Measurements from ENCODE around the gene PPP1R14D.
A peak's percentile ranks its signal among the peaks of the same experiment; 100 is the strongest.

The PPP1R14D gene

DNA sequence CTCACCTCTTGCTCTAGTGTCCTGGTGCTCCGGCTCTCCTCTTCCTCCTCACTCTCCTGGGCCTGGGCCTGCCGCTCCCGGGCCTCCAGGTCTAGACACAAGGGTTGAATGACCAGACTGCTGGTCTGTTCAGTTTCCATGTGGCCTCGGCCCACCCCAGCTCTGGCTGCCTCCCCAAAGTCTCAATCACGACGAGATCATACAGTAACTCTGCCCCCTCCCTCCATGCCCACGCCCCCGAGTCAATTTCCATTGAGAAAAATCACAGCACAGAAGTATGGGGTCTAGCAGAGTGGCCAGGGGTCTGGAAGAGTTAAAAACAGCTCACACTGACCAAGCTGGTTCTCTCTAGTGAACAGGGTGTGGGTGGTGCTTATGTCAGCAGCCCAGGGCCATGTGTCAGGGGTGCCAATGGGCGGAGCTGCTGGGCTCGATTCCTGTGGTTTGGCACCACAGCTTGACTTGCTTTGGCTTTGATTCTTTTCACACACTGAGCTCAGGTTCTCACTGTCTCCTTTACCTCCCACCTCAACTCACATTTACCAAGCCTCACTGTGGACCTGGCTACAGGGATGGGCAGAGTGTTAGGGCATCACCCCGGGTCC is 51.9 kb downstream of the PPP1R14D start:
- DNase-seq, result peak; percentile 46

DNA sequence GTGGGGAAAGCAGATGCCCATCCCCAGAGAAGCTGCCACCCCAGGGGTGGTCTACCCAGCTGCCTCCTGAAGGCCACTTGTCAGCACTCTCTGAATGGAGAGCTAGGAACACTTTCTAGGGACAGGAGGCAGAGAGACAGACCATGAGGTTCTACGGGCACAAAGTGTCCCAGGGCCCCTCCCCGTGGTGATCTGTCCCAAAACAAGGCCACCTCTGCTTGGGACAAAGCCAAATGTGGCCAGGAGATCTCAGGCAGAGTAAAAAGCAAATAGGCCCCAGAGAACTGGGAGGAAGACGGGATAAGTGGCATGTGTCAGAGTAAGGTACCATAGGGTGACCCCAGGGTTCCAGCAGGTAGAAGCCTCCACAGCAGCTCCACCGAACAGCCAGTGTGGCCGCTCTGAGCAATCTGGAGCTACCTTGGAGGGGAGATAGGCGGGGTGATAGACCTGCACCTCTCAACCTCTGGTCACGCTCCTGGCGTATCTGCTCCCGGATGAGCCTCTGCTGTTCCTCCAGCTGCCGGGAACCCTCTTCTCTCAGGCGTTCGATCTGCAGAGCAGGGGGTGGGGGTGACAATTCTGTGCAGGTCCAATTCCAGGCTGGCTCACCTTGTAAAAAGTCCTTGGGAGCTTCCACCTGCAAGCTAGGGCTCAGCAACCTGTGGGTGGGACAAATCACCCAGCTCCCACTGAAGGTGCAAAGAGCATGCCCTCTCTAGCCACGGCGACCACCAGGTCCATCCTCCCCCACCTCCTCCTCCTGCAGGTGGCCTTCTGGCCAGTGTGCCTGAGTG is 52.6 kb downstream of the PPP1R14D start:
- DNase-seq, result no peak

DNA sequence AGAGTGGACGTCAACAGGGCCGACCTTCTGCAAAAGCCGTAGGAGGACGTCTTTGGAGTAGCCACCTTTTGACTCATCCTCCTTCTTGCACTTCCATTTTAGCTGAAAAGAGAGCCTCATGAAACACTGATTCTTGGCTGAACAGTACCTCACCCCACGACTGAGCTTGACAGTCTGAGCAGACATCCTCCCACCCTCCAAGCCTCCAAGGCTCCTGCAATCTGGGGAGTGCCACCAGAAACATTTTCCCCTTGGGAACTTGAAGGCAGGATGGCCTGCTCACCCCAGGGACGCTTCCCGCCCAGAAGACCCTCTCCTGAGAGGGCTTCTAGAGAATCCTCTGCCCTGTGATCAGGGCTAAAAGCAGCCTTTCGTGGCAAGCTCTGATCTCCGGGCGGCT is 53.5 kb downstream of the PPP1R14D start:
- DNase-seq, result no peak

DNA sequence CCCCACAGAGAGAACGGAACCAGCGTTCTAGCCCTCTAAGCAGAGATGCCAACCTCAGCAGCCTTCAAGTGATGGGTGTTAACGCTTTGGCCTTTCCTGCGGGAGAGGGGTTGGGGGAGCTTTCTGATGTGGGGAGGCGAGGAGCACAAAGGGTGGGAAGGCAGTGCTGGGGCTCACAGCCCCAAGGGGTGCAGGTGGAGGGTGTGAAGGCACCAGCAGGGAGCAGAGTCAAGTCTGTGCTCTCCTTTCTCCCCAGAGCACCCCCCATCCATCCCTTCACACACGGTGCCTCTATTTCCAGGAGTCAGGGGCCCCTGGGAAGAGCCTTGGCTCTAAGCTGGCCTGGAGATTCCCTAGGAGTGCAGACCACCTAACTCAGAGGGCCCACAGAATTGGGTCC is 54.6 kb downstream of the PPP1R14D start:
- DNase-seq, result no peak

DNA sequence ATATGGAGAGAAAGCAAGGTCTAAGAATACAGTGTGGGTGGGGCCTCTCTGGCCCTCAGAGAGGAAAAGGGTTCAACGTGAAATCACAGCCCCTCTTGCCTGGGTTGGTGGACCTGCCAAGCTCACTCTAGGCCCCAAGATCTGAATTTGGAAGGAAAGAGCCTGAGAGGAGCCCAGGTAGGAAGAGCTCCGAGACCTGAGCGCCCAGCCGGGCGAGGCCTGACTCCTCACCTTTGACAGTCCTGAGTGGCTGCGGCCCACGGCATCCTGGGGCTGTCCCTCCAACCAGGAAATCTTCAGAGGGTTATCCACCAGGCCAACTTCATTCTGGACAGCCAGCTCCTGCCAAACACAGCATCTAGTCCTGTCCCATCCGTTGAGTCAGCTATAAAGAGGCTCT is 55.0 kb downstream of the PPP1R14D start:
- no peak for DNase-seq

DNA sequence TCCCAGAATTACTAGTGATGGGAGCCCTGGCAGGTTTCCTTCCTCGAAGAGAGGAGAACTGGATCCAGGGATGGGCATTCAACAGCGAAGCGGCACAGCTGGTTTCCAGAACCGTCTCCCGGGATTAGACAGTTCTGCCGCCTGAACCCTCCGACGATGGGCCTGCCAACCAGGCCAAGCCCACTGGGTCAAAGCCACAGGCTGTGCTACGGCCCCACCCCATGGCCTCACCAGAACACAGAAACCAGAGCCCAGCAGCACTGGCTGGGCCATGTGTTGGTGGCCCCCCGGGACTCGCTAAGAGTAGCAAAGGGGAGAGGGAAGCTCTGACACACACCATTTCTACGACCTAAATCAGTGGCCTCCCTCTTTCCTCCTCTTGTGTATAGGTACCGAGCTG is 56.5 kb downstream of the PPP1R14D start:
- DNase-seq, result no peak

DNA sequence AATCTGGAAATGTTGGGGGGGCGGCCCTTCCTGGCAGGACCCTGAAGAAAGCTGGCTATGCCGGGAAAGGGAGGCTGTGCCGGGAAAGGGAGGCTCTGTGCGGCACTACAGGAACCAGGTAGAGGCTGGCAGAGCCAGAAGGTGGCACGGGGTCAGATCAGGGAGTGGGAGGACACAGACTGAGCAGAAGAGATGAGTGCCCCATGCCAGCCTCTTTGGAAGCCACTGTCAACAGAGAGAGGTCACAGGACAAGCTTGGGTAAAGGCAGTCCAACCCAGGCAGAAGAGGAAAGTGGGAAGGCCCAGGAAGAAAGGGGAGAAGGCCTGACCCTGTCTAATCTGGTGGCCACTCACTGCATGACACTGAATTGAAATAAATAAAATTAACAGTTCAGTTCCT is 57.3 kb downstream of the PPP1R14D start:
- no peak for DNase-seq

DNA sequence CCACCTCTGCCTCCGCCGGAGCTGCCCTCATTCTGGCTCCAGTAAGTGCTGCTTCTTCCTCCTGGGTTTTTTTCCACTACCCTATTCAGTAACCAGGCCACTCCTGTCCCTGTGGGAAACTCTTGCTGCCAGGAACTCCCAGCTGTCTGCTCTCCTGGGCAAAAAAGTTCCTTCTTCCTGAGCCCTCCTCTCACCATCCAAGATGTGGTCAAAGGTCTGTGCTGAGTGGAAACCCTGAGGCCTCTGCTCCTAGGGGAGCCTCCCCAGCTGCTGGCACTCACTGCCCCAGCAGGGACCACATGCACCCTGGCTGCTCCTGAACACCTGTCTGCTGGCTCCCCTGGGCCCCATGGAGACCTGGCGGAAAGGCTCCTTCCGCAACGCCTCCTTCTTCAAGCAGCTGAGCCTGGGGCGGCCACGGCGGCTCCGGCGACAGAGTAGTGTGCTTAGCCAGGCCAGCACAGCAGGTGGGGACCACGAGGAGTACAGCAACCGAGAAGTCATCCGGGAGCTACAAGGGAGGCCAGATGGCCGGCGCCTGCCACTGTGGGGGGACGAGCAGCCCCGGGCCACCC is 58.3 kb downstream of the PPP1R14D start:
- DNase-seq, result no peak

DNA sequence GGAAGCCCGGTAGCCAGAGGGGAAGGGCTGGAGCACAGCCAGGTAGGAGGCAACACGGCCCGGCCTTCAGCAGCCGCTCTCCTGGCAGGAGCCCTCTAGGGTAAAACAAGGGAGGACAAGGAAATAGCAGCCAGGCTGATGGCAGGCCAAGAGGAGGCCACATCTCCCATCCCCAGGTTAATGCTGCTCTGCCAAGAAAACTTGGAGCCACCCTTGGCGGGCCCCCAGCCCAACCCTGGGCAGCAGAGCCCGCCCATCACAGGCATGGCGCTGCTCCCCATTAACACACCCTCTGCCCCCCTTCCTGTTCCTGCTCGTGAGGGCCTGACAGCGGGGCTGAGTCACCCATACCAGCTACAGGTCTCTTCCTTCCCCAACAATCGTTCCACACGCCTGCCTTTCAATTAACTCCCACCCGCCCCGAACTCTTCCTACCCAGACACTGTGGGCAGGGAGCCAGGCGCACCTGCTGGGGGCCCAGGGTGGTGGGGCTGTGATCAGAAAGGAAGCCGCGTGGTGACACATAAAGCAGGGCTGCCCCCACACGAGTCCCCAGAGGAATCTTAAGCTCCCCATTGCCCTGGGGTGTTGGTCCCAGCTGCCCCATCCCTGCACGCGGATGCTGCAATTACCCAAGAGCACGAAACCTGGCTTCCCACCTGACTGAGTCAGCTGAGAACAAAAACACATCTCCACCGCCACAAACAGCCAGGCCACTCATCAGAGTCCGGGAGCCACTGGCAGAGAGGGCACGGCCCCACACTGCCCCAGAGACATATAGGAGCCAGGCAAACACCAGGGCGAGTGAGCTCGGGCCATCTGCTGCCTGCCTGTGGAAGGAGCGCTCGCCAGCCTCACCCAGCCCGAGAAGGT is 59.0 kb downstream of the PPP1R14D start, which contains the start of gene C15orf62:
TSS of gene C15orf62 (plus strand) at position 707 of the 873 bp plus-strand sequence. CDS start 516 bp downstream, outside the sequence.
- DNase-seq, result peak; percentile 66

DNA sequence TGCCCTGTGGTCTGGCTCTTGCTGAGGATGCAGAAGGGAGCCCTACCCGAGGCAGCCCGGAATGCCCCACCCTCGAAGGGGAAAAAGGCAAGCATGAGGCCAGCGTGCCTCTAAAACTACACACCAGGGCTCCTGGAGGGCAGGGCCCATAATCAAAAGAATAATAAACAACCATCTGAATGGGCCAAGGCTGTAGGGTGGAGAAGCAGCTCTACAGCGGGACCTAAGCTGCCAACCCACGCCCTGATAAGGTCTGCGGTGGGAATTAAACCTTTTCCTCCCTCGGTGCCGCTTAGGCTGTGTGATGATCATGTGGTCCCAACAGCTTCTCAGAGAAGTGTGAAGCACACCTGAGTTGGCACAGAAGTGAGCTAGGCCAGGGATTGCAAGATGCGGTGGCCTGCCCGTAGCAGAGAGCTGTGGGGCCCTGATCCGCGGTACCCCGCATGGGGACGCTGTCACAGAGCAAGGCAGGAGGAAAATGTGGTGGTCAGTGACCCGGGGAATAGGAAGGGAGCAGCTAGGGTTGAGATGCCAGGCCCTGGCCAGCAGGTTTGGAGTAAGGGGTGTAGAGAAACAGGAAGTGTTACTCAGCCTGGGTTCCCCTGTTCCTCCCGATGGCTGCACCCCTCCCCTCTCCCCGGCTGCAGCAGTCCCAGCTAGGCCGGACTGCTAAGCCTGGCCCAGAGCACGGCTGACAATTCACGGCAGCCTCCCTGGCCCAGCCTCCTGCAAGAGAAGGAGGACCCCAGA is 59.8 kb downstream of the PPP1R14D start:
- DNase-seq, result no peak

DNA sequence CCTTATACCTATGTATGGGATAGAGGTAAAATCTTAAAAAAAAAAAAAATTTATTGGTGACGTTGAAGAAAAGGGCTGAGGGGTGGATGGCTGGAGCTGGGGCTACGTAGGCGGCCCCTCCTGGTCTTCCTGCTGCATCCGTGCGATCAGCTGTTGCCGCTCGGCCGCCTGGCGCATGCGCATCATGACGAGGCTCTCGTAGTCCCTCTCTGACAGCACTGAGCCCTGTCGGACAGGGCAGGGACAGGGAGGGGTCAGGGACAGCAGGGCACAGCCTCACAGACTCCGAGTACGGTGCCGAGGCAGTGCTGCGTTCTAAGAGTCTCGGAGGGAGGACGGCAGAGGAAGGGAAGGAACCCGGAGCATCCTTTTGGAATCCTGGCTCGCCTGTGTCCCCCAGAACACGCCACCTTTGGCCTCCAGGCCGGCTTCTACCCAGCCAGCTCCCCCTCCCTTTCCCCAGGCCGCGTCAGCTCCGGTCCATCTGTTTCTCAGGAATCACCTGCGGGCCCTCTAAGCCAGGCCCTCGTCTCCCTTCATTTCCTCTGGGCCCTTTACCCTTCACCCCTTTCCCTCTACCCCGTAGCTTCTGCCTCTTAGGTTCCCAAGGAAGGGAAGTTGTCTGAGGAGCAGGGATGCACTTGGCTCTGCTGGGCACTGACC is 60.5 kb downstream of the PPP1R14D start:
- DNase-seq, result no peak

DNA sequence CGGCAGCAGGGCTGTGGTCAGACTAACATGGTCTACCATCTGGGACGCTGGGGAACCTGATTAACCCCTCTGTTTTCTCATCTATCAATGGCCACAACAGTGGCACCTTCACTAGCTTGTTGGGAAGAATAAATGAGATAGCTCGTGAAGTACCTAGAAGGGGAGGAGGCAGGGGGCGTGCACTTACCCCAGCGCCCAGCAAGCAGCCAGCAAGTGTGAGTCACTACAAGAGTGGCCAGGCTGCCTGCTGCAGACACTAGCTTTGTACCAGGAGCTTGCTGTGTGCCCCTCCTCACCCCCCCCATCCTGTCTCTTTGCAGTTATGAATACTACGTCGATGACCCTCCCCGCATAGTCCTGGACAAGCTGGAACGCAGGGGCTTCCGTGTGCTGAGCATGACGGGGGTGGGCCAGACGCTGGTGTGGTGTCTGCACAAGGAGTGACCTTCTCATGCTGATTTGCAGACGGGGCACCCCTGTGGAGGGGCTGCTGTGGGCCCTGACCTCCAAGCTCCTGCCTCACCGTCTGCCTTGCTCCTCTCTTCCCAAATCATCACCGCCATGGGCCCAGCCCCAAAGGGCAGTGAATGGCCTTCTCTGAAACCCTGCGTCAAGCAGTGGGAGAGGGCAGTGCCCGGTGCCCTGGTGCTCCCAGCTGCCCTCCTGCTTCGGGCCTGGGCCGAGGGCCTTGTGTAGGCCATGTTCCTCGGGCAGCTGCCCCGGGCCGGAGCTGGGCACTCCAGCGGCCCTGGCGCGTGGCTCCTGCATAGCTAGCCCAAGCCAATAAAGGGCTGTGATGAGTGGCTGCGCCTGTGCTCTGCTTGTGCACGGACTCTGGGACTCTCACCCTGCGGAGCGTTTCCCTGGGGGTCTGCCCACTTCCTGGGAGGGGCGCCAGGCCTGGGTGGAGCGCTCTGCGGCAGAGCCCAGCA is 61.3 kb downstream of the PPP1R14D start:
- no peak for DNase-seq

DNA sequence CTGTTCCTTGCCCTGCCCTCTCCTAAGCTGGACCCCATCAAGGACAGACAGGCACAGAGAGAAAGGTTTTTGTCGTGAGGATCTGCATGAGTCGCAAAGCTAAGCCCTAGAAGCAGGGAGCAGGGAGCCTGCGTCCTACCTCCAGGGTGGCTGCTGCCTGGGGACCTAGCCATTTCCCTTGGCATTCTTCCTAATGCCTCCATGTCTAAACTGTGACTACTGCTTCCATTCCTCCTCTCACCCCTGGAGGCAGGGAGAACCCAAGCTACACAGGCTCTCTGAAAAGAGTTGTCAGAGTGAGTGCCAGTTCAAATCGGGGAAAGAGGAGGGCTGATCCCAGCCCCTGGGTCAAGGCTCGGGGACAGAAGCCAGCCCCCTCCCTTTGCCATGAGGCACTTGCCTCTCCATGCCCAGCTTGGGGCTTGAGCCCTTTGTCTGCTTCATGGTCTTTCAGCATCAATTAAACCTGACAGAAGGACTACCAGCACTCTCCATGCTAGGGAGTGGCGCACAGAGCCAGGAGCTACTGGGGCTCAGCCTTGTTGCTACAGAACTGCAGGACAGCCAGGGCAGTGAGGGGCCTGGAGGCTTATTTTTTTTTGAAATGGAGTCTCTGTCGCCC is 62.2 kb downstream of the PPP1R14D start:
- no peak for DNase-seq
